ENCODE results near the gene CBX4. TPM values are rescaled to one million over a fixed set of nuclear protein-coding genes. Genes with fewer than 3 reads are reported as not detected.
A peak's percentile ranks its signal among the peaks of the same experiment; 100 is the strongest.

Gene CBX4
- total RNA-seq, 1 donor from 2014 or later = 16.9 TPM

GRCh38 chr17:79848370-79848766 lies 9.1 kb upstream of the CBX4 start:
- H3K4me2 ChIP-seq (ENCODE audit: low read length) = no peak overlapping the region
- H3K4me3 ChIP-seq (ENCODE audit: insufficient read depth, low read depth, low read length) = no peak overlapping the region
- H3K9me3 ChIP-seq (ENCODE audit: insufficient read depth, low read depth, low read length) = no peaks in the 10 kb centered on the region
- no peaks in the 10 kb centered on the region for H3K36me3 ChIP-seq (ENCODE audit: insufficient read depth, low read length)
- H3K27me3 ChIP-seq (ENCODE audit: insufficient read depth, low read length) = peaks cover 5% of the 10 kb centered on the region
- no peak overlapping the region for H2AFZ ChIP-seq (ENCODE audit: low read depth, low read length)
- Mint-ChIP-seq H3K27me3 (ENCODE audit: low read depth, unreplicated experiment) (peaks cover 23% of the 10 kb centered on the region), H3K4me3 (ENCODE audit: unreplicated experiment) (no peak overlapping the region), H3K27ac (ENCODE audit: unreplicated experiment) (peak overlapping the region; percentile 34), H3K4me1 (ENCODE audit: low read depth, unreplicated experiment) (peaks cover 9% of the 10 kb centered on the region), H3K9me3 (ENCODE audit: unreplicated experiment) (peaks cover 2% of the 10 kb centered on the region), H3K36me3 (ENCODE audit: low read depth, unreplicated experiment) (no peaks in the 10 kb centered on the region)
- H3K4me1 ChIP-seq (ENCODE audit: insufficient read depth, low read length) = peaks cover 19% of the 10 kb centered on the region
- no peaks in the 10 kb centered on the region for H4K20me1 ChIP-seq (ENCODE audit: insufficient read depth, low read length)
- DNase-seq (ENCODE audit: low read depth) (no peak), FAIRE-seq (no peak)
- no peak overlapping the region for H3K9ac ChIP-seq (ENCODE audit: low read length)
- TF ChIP-seq EZH2 (IDR thresholded peaks at IDR 0.05; ENCODE audit: insufficient read depth, low read length) = no peak
- TF ChIP-seq, protein P1, sequence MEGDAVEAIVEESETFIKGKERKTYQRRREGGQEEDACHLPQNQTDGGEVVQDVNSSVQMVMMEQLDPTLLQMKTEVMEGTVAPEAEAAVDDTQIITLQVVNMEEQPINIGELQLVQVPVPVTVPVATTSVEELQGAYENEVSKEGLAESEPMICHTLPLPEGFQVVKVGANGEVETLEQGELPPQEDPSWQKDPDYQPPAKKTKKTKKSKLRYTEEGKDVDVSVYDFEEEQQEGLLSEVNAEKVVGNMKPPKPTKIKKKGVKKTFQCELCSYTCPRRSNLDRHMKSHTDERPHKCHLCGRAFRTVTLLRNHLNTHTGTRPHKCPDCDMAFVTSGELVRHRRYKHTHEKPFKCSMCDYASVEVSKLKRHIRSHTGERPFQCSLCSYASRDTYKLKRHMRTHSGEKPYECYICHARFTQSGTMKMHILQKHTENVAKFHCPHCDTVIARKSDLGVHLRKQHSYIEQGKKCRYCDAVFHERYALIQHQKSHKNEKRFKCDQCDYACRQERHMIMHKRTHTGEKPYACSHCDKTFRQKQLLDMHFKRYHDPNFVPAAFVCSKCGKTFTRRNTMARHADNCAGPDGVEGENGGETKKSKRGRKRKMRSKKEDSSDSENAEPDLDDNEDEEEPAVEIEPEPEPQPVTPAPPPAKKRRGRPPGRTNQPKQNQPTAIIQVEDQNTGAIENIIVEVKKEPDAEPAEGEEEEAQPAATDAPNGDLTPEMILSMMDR (IDR thresholded peaks at IDR 0.05; ENCODE audit: insufficient read depth, low read depth, low read length) = no peak
- no peaks in the 10 kb centered on the region for H3K79me2 ChIP-seq (ENCODE audit: insufficient read depth, low read length)
- no peak overlapping the region for H3K27ac ChIP-seq (ENCODE audit: low read depth, low read length)

DNA sequence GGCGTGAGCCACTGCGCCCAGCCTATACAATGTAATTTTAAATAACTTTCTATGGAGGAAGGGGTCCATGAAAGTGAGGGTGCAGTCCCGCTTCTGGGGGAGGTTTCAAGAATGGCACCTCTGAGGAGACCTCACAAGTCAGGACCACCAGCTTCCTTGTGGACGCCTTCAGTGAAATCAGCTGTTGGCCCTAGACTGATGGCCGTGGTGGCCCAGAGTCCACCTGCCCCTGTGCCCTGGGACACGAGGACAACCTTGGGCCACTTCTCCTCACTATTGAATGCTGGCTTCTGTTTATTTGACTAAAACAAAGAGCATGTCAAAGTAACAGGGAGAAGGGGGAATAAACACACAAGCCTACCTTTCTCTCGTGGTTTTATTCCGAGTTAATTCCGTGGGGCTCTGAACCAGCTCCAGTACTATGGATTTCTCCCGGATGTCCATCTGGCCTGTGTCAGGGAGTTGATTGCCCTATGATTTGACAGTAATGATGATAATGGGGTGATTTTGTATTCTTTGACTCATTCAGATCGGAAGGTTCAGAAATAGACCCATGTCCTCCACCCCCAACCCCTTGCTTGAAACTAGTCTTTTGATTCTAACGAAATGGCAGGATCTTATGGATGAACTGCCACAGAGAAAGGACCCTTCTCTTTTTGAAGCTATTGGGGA lies 8.6 kb upstream of the CBX4 start:
- peaks cover 2% of the 10 kb centered on the region for H3K9me3 Mint-ChIP-seq (ENCODE audit: unreplicated experiment)
- peak overlapping the region; percentile 1 for H3K27ac Mint-ChIP-seq (ENCODE audit: unreplicated experiment)
- no peaks in the 10 kb centered on the region for H3K36me3 Mint-ChIP-seq (ENCODE audit: low read depth, unreplicated experiment)
- TF ChIP-seq, protein P1 (IDR thresholded peaks at IDR 0.05; ENCODE audit: insufficient read depth, low read depth, low read length) = no peak
- no peak for TF ChIP-seq EZH2 (IDR thresholded peaks at IDR 0.05; ENCODE audit: insufficient read depth, low read length)
- no peak overlapping the region for H3K4me2 ChIP-seq (ENCODE audit: low read length)
- DNase-seq (ENCODE audit: low read depth) (no peak), FAIRE-seq (no peak)
- H3K4me1 ChIP-seq (ENCODE audit: insufficient read depth, low read length) = peaks cover 17% of the 10 kb centered on the region
- H3K79me2 ChIP-seq (ENCODE audit: insufficient read depth, low read length) = no peaks in the 10 kb centered on the region
- H3K4me3 Mint-ChIP-seq (ENCODE audit: unreplicated experiment) = no peak overlapping the region
- no peak overlapping the region for H3K27ac ChIP-seq (ENCODE audit: low read depth, low read length)
- no peaks in the 10 kb centered on the region for H3K9me3 ChIP-seq (ENCODE audit: insufficient read depth, low read depth, low read length)
- H2AFZ ChIP-seq (ENCODE audit: low read depth, low read length) = no peak overlapping the region
- H4K20me1 ChIP-seq (ENCODE audit: insufficient read depth, low read length) = no peaks in the 10 kb centered on the region
- H3K4me3 ChIP-seq (ENCODE audit: insufficient read depth, low read depth, low read length) = no peak overlapping the region
- no peak overlapping the region for H3K9ac ChIP-seq (ENCODE audit: low read length)
- peaks cover 9% of the 10 kb centered on the region for H3K4me1 Mint-ChIP-seq (ENCODE audit: low read depth, unreplicated experiment)
- peaks cover 25% of the 10 kb centered on the region for H3K27me3 Mint-ChIP-seq (ENCODE audit: low read depth, unreplicated experiment)
- H3K27me3 ChIP-seq (ENCODE audit: insufficient read depth, low read length) = peaks cover 10% of the 10 kb centered on the region
- no peaks in the 10 kb centered on the region for H3K36me3 ChIP-seq (ENCODE audit: insufficient read depth, low read length)

DNA sequence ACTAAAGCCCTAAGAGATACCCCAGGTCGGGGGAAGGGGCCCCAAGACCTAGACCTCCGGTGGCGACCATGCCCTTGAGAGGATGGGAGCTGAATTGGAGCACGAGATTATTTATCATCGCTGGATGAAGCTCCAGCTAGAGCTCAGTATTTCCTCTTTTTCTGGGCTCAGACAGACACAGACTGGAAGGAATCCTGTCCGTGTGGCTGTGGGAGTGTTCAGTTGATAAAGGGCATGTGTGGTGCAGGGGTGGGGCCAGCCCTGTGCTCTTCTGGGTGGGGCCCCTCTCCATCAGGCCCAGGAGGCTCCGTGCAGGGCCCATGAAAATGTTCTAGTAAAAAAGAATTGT lies 6.3 kb upstream of the CBX4 start:
- no peak overlapping the region for H3K4me3 Mint-ChIP-seq (ENCODE audit: unreplicated experiment)
- no peak for DNase-seq (ENCODE audit: low read depth)
- H3K27me3 Mint-ChIP-seq (ENCODE audit: low read depth, unreplicated experiment) = peaks cover 37% of the 10 kb centered on the region
- Histone ChIP-seq H3K27me3 (ENCODE audit: insufficient read depth, low read length) (peaks cover 27% of the 10 kb centered on the region), H3K4me1 (ENCODE audit: insufficient read depth, low read length) (peaks cover 10% of the 10 kb centered on the region), H2AFZ (ENCODE audit: low read depth, low read length) (peak overlapping the region; percentile 37), H3K79me2 (ENCODE audit: insufficient read depth, low read length) (no peaks in the 10 kb centered on the region), H3K36me3 (ENCODE audit: insufficient read depth, low read length) (no peaks in the 10 kb centered on the region), H3K4me3 (ENCODE audit: insufficient read depth, low read depth, low read length) (no peak overlapping the region), H3K27ac (ENCODE audit: low read depth, low read length) (no peak overlapping the region), H3K9me3 (ENCODE audit: insufficient read depth, low read depth, low read length) (no peaks in the 10 kb centered on the region), H4K20me1 (ENCODE audit: insufficient read depth, low read length) (no peaks in the 10 kb centered on the region), H3K9ac (ENCODE audit: low read length) (no peak overlapping the region), H3K4me2 (ENCODE audit: low read length) (peak overlapping the region; percentile 44)
- H3K27ac Mint-ChIP-seq (ENCODE audit: unreplicated experiment) = no peak overlapping the region
- peaks cover 2% of the 10 kb centered on the region for H3K9me3 Mint-ChIP-seq (ENCODE audit: unreplicated experiment)
- no peak for FAIRE-seq
- no peak for TF ChIP-seq EZH2 (IDR thresholded peaks at IDR 0.05; ENCODE audit: insufficient read depth, low read length)
- TF ChIP-seq, protein P1 (IDR thresholded peaks at IDR 0.05; ENCODE audit: insufficient read depth, low read depth, low read length) = no peak
- H3K36me3 Mint-ChIP-seq (ENCODE audit: low read depth, unreplicated experiment) = no peaks in the 10 kb centered on the region
- H3K4me1 Mint-ChIP-seq (ENCODE audit: low read depth, unreplicated experiment) = peaks cover 2% of the 10 kb centered on the region
